Stimulated activated CD8-positive, alpha-beta memory T cell treated with anti-CD3 and anti-CD28 coated beads, Interleukin-4, amount 100 ng/mL, for 1 hour (primary cell): ENCODE data around the gene ERF.
A peak's percentile ranks its signal among the peaks of the same experiment; 100 is the strongest.
"Not testable (repeated sequence)": the region's sequence is repeated elsewhere in the genome, so short reads cannot be mapped to it uniquely, and the experiment has no call there.

Experiments
- DNase-seq, 2 donors: peaks; one replicate each; pipeline ENCODE4 v3.0.0-alpha.2; 2020; ENCODE audit warnings: low read depth in 2 of 2, low spot score in 1 of 2

Gene ERF

GRCh38 chr19:42275517-42275916, 20.6 kb upstream of the ERF start:
- DNase-seq, result no peak

GRCh38 chr19:42275103-42275502, 20.2 kb upstream of the ERF start:
- DNase-seq, result no peak

GRCh38 chr19:42274065-42274682, 19.2 kb upstream of the ERF start:
- no peak for DNase-seq

DNA sequence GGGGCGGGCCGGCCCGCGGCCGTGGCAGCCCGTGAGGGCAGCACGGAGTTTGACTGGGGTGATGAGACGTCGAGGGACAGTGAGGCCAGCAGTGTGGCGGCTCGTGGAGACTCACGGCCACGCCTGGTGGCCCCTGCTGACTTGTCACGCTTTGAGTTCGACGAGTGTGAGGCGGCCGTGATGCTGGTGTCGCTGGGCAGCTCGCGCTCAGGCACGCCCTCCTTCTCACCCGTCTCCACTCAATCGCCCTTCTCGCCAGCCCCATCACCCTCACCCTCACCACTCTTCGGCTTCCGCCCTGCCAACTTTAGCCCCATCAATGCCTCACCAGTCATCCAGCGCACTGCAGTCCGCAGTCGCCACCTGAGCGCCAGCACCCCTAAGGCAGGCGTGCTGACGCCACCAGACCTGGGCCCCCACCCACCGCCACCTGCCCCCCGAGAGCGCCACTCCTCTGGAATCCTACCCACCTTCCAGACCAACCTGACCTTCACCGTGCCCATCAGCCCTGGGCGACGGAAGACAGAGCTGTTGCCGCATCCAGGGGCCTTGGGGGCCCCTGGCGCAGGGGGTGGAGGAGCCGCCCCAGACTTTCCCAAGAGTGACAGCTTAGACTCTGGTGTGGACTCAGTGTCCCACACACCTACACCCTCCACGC, 18.6 kb upstream of the ERF start:
- no peak for DNase-seq

DNA sequence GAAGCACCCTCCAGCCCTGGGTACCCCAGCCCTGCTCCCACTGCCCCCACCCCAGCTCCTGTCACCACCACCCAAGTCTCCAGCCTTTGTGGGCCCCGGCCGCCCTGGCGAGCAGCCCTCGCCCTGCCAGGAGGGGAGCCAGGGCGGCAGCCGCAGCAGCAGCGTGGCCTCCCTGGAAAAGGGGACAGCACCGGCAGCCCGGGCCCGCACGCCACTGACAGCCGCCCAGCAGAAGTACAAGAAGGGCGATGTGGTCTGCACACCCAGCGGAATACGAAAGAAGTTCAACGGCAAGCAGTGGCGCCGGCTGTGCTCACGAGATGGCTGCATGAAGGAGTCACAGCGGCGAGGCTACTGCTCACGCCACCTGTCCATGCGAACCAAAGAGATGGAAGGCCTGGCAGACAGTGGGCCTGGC, 18.1 kb upstream of the ERF start:
- no peak for DNase-seq

DNA sequence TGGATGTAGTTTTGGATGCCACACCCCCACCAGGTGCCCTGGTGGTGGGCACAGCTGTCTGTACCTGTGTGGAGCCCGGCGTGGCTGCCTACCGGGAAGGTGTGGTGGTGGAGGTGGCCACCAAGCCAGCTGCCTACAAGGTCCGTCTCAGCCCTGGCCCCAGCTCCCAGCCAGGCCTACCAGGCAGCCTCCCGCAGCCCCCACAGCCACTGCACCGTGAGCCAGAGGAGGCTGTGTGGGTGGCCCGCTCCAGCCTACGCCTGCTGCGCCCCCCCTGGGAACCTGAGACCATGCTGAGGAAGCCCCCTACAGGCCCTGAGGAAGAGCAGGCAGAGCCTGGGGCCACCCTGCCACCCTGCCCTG, 17.6 kb upstream of the ERF start:
- DNase-seq, result no peak

- DNase-seq, result no peak
Observed at GRCh38 chr19:42271861-42272534, 17.1 kb upstream of the ERF start.

- DNase-seq, result no peak
Observed at GRCh38 chr19:42271045-42271419, 16.1 kb upstream of the ERF start.

- no peak for DNase-seq
Observed at GRCh38 chr19:42270346-42271044, 15.6 kb upstream of the ERF start.

DNA sequence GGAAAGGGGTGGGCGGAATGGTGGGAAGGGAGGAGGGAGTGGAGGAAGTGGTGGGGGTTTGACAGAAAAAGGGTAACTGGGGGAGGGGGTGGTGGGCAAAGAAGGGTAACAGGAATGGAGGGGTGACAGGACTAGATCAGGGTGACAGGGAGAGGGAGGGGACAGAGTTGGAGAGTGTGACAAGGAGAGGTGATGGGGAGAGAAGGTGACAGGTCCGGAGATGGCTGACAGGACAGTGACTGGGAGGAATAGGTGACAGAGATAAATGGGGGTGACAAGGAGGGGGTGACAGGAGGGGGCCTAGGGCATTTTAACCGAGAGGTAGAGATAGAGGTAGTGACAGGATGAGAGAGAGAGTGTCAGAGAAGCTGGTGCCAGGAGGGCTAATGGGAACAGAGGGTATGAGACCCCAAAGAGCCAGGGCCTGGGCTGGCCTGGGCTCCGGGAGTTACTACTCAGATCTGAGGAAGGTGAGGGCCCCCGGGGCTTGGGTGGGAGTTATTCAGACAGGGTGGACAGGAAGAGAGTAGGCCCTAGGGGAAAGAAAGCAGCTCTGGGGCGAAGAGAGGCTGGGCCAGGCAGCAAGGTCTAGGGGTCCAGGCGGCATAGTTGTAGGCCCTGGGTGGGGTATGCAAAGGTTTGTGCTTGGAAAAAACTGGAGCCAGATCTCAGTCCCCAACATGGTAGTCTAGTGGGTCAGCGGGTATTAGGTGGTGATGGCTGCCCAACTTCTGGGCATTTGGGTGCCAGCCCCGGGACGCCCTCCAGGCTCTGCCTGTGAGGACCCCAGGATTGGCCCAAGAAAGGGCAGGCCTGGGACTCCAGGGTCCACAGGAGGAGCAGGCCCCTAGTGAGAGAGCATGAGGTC, 14.8 kb upstream of the ERF start:
- DNase-seq, result no peak

- peak; percentile 97 for DNase-seq
Observed at GRCh38 chr19:42268704-42269477, 14.0 kb upstream of the ERF start, which contains the start of gene CIC. Gene CIC (plus strand): TSS chr19:42269252. CDS start chr19:42271784, 2,532 bp downstream.

DNA sequence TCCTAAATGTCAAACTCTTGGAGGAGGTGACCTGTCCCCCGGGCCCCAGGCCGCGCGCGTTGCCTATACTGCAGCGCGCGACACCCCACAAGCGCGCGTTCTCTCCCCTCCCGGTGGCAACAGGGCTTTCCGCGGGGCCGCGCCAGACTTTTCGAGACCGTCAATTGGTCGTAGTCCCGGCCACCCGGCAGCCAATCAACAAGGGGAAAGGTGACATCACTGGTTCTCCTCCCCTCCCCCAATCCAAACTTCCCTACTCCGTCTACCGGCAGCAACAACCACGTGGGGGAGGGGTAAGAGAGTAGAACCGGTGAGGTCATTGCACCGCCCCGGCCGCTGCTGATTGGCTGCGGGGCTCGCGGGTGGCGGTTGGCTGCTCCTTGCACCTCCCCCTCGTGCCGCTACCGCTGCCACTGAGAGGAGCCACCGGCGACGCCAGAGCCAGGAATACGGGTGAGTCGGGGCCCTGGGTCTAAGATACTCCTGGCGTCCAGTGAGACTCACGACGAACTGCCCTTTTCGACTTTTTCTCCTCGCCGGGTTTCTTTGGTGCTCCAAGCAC, 13.3 kb upstream of the ERF start:
- DNase-seq, result peak; percentile 93 to 96

GRCh38 chr19:42267644-42268141, 12.8 kb upstream of the ERF start:
- DNase-seq, result no peak

GRCh38 chr19:42266928-42267603, 12.1 kb upstream of the ERF start:
- DNase-seq, result not testable (repeated sequence)

DNA sequence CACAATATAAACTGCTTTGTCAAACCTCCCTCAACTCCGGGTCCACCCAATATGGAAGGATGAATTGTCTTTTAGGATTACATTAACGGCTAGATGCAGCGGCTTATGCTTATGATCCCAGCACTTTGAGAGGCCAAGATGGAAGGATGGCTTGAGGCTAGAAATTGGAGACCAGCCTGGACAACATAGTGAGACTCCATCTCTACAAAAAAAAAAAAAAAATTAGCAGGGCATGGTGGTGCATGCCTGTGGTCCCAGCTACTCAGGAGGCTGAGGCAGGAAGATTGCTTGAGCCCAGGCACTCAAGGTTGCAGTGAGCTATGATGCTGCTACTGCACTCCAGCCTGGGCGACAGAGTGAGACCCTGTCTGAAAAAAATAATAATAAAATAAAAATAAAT, 11.2 kb upstream of the ERF start:
- not testable (repeated sequence) for DNase-seq

- no peak for DNase-seq
Observed at GRCh38 chr19:42261763-42262162, 6.8 kb upstream of the ERF start.

GRCh38 chr19:42257842-42258241, 2.9 kb upstream of the ERF start:
- DNase-seq, result not testable (repeated sequence)

- no peak for DNase-seq
Observed at GRCh38 chr19:42255766-42256745, 1.1 kb upstream of the ERF start.
